Natural killer cell (primary cell): ENCODE results near the gene AFAP1. TPM values are rescaled to one million over a fixed set of nuclear protein-coding genes. Genes with fewer than 3 reads are reported as not detected.
"Not testable (repeated sequence)": the region's sequence is repeated elsewhere in the genome, so short reads cannot be mapped to it uniquely, and the experiment has no call there.

Experiments
- ATAC-seq, 3 donors: fragments of 150-1000 bp in 2 of 3; fragments of 200-7000 bp in 1 of 3; cut with Tn5 transposase; 1 replicate in 1 of 3; 2 replicates in 2 of 3; pipeline ENCODE4 v1.10.0; 2021; ENCODE audit warnings: mild to moderate bottlenecking in 2 of 3, moderate library complexity in 2 of 3
- DNase-seq, 2 donors: peaks; one replicate each; pipeline versions ENCODE4 v3.0.0 to v3.0.0-alpha.2; 2013 to 2021; ENCODE audit warnings: mixed read lengths in 1 of 2
- H3K27ac ChIP-seq: one replicate; pipeline ENCODE4 v1.5.1; 2013; ENCODE audit warnings: mild to moderate bottlenecking, low read length
- H3K27me3 ChIP-seq: one replicate; pipeline ENCODE4 v1.6.1; 2013; ENCODE audit warnings: low read length; ENCODE audit not compliant: control insufficient read depth, insufficient read depth
- H3K36me3 ChIP-seq: one replicate; pipeline ENCODE4 v1.6.1; 2013; ENCODE audit warnings: low read length; ENCODE audit not compliant: control insufficient read depth, insufficient read depth
- H3K4me1 ChIP-seq: one replicate; pipeline ENCODE4 v1.6.1; 2013; ENCODE audit warnings: low read length; ENCODE audit not compliant: control insufficient read depth, insufficient read depth
- H3K4me3 ChIP-seq: one replicate; pipeline ENCODE4 v1.5.1; 2013; ENCODE audit warnings: low read length
- H3K9me3 ChIP-seq: one replicate; pipeline ENCODE4 v1.6.1; 2013; ENCODE audit warnings: low read length; ENCODE audit not compliant: control insufficient read depth, insufficient read depth
- H3K27ac Mint-ChIP-seq, 2 donors: one replicate each; pipeline ENCODE4 v1.8.0; 2022; ENCODE audit warnings: mild to moderate bottlenecking in 2 of 2, mixed read lengths in 2 of 2, moderate library complexity in 1 of 2
- H3K27me3 Mint-ChIP-seq, 2 donors: one replicate each; pipeline ENCODE4 v1.8.0; 2022; ENCODE audit warnings: low read depth in 2 of 2, mixed read lengths in 2 of 2
- H3K36me3 Mint-ChIP-seq: one replicate; pipeline ENCODE4 v1.8.0; 2022; ENCODE audit warnings: mixed read lengths
- H3K4me1 Mint-ChIP-seq, 2 donors: one replicate each; pipeline ENCODE4 v1.8.0; 2022; ENCODE audit warnings: mixed read lengths in 2 of 2
- H3K4me3 Mint-ChIP-seq: one replicate; pipeline ENCODE4 v1.8.0; 2022; ENCODE audit warnings: mild to moderate bottlenecking, moderate library complexity, mixed read lengths
- H3K9me3 Mint-ChIP-seq, 2 donors: one replicate each; pipeline ENCODE4 v1.8.0; 2022; ENCODE audit warnings: mixed read lengths in 2 of 2
- CTCF ChIP-seq: fragments of 200-600 bp; IDR thresholded peaks from one replicate; pipeline ENCODE4 v1.8.0; 2022; ENCODE audit warnings: antibody characterized with exemption
- WGBS: methylation state at CpG from one replicate; pipeline ENCODE4 v1.1.7; 2013; ENCODE audit warnings: missing lambda C conversion rate; ENCODE audit not compliant: insufficient coverage; 5-methylcytosine and 5-hydroxymethylcytosine counted together
- intact Hi-C: fragments of 100-400 bp; cut with micrococcal nuclease; formaldehyde crosslinking; loops from one replicate; pipeline ENCODE4 v1.14.2; 2022
- total RNA-seq, 4 donors: library from RNA; stranded (reverse); fragments of 120-200 nt in 1 of 4; gene quantifications; one replicate each; pipeline versions ENCODE4 v1.2.3 to v1.2.4, GENCODE V29; 2013 to 2022

AFAP1 gene
- total RNA-seq, 3 donors from 2014 or later (not counting 1 experiment from before 2014, with no cell fraction given) = 4.9 to 12.5 (median 9.5) TPM

- no peaks in the 10 kb centered on the region for H3K4me1 ChIP-seq
Observed at GRCh38 chr4:7945709-7946380, 6.2 kb upstream of the AFAP1 start.

GRCh38 chr4:7944599-7945220, 5.0 kb upstream of the AFAP1 start:
- Mint-ChIP-seq H3K4me3 (no peak overlapping the region), H3K4me1 (peaks cover 0 to 11% of the 10 kb centered on the region in 2 donors), H3K36me3 (no peaks in the 10 kb centered on the region), H3K9me3 (no peaks in the 10 kb centered on the region), H3K27me3 (peaks cover 10 to 11% of the 10 kb centered on the region in 2 donors), H3K27ac (no peak overlapping the region)
- Histone ChIP-seq H3K9me3 (no peaks in the 10 kb centered on the region), H3K4me3 (no peak overlapping the region), H3K27me3 (no peaks in the 10 kb centered on the region), H3K27ac (no peak overlapping the region), H3K36me3 (no peaks in the 10 kb centered on the region), H3K4me1 (peaks cover 4% of the 10 kb centered on the region)
- DNase-seq (no peak), ATAC-seq (no peak)
- TF ChIP-seq CTCF = no peak
- intact Hi-C loops = no loop called here
- 96% methylated on average over 3 of the region's 5 CpGs for WGBS

More at GRCh38 chr4:7945709-7946380, 6.2 kb upstream of the AFAP1 start:
- no peak overlapping the region for H3K27ac Mint-ChIP-seq
- DNase-seq (no peak), ATAC-seq (no peak)
- H3K4me3 Mint-ChIP-seq = no peak overlapping the region
- H3K4me1 Mint-ChIP-seq = peaks cover 0 to 11% of the 10 kb centered on the region in 2 donors
- H3K9me3 Mint-ChIP-seq = no peaks in the 10 kb centered on the region
- intact Hi-C loops = no loop called here
- WGBS = 74% methylated on average over 14 of the region's 14 CpGs
- no peak overlapping the region for H3K4me3 ChIP-seq
- no peaks in the 10 kb centered on the region for H3K36me3 ChIP-seq
- TF ChIP-seq CTCF = no peak
- H3K27me3 Mint-ChIP-seq = peaks cover 10 to 11% of the 10 kb centered on the region in 2 donors
- no peak overlapping the region for H3K27ac ChIP-seq
- no peaks in the 10 kb centered on the region for H3K27me3 ChIP-seq
- no peaks in the 10 kb centered on the region for H3K36me3 Mint-ChIP-seq
- no peaks in the 10 kb centered on the region for H3K9me3 ChIP-seq

- H3K9me3 ChIP-seq, H3K36me3 ChIP-seq, H3K4me1 ChIP-seq, H3K4me3 Mint-ChIP-seq, H3K4me3 ChIP-seq, H3K27ac ChIP-seq, H3K27ac Mint-ChIP-seq, DNase-seq, H3K9me3 Mint-ChIP-seq, H3K4me1 Mint-ChIP-seq, H3K27me3 ChIP-seq, H3K36me3 Mint-ChIP-seq, intact Hi-C loops, H3K27me3 Mint-ChIP-seq, ATAC-seq: not testable (repeated sequence)
- WGBS = 88% methylated on average over 4 of the region's 4 CpGs
Observed at GRCh38 chr4:7943688-7944087, 4.0 kb upstream of the AFAP1 start.

- Histone ChIP-seq H3K27me3 (peaks cover 2% of the 10 kb centered on the region), H3K4me3 (no peak overlapping the region), H3K9me3 (no peaks in the 10 kb centered on the region), H3K27ac (no peak overlapping the region), H3K36me3 (no peaks in the 10 kb centered on the region), H3K4me1 (peaks cover 13% of the 10 kb centered on the region)
- ATAC-seq = no peak
- no peak for DNase-seq
- H3K4me1 Mint-ChIP-seq = peaks cover 2 to 9% of the 10 kb centered on the region in 2 donors
- no peak overlapping the region for H3K4me3 Mint-ChIP-seq
- no peak for TF ChIP-seq CTCF
- 73% methylated on average over 7 of the region's 8 CpGs for WGBS
- H3K9me3 Mint-ChIP-seq = no peaks in the 10 kb centered on the region
- no peaks in the 10 kb centered on the region for H3K27me3 Mint-ChIP-seq
- H3K27ac Mint-ChIP-seq = no peak overlapping the region
- intact Hi-C loops = no loop called here
- H3K36me3 Mint-ChIP-seq = no peaks in the 10 kb centered on the region
Observed at GRCh38 chr4:7943211-7943610, 3.5 kb upstream of the AFAP1 start.
